ENCODE measurements around the gene CYTH3.
"Not testable (repeated sequence)": the region's sequence is repeated elsewhere in the genome, so short reads cannot be mapped to it uniquely, and the experiment has no call there.

CYTH3 gene

GRCh38 chr7:6228361-6229229 lies 43.8 kb downstream of the CYTH3 start:
- DNase-seq = no peak

GRCh38 chr7:6227294-6227846 lies 45.1 kb downstream of the CYTH3 start:
- DNase-seq = peak; percentile 5

- DNase-seq = no peak
Observed at GRCh38 chr7:6226194-6226799, 46.1 kb downstream of the CYTH3 start.

GRCh38 chr7:6223411-6223810 lies 49.0 kb downstream of the CYTH3 start:
- not testable (repeated sequence) for DNase-seq

- not testable (repeated sequence) for DNase-seq
Observed at GRCh38 chr7:6223010-6223409, 49.4 kb downstream of the CYTH3 start.

- DNase-seq = no peak
Observed at GRCh38 chr7:6221340-6222319, 50.8 kb downstream of the CYTH3 start.

GRCh38 chr7:6218329-6218728 lies 54.1 kb downstream of the CYTH3 start:
- no peak for DNase-seq

GRCh38 chr7:6212008-6212407 lies 60.4 kb downstream of the CYTH3 start:
- DNase-seq = no peak

GRCh38 chr7:6210621-6211372 lies 61.6 kb downstream of the CYTH3 start:
- no peak for DNase-seq

GRCh38 chr7:6209340-6209739 lies 63.1 kb downstream of the CYTH3 start:
- DNase-seq = no peak

GRCh38 chr7:6208573-6209328 lies 63.7 kb downstream of the CYTH3 start:
- no peak for DNase-seq

- DNase-seq = no peak
Observed at GRCh38 chr7:6205971-6206660, 66.3 kb downstream of the CYTH3 start.

GRCh38 chr7:6203381-6203780 lies 69.0 kb downstream of the CYTH3 start:
- DNase-seq = no peak

GRCh38 chr7:6202117-6202516 lies 70.3 kb downstream of the CYTH3 start:
- no peak for DNase-seq

- DNase-seq = no peak
Observed at GRCh38 chr7:6200971-6201370, 71.5 kb downstream of the CYTH3 start.

- no peak for DNase-seq
Observed at GRCh38 chr7:6198689-6199595, 73.5 kb downstream of the CYTH3 start.

- DNase-seq = peak; percentile 89
Observed at GRCh38 chr7:6197801-6198551, 74.4 kb downstream of the CYTH3 start.

GRCh38 chr7:6193709-6194108 lies 78.7 kb downstream of the CYTH3 start:
- no peak for DNase-seq

GRCh38 chr7:6190563-6190962 lies 81.9 kb downstream of the CYTH3 start:
- not testable (repeated sequence) for DNase-seq

Measured in DMS79 treated with DMSO at 0.1 percent for 48 hours (cell line).